Muscle layer of duodenum (tissue), 2 donors: ENCODE measurements around the gene GHRL.
"Not testable (repeated sequence)": the region's sequence is repeated elsewhere in the genome, so short reads cannot be mapped to it uniquely, and the experiment has no call there.

Experiments used
- H3K27ac ChIP-seq: one replicate; pipeline ENCODE4 v1.7.0; 2013; ENCODE audit warnings: mild to moderate bottlenecking, low read length
- H3K27me3 ChIP-seq: one replicate; pipeline ENCODE4 v1.7.0; 2013; ENCODE audit warnings: low read depth, mild to moderate bottlenecking, control low read depth, low read length
- H3K36me3 ChIP-seq, 2 donors: one replicate each; pipeline ENCODE4 v1.7.0; 2013; ENCODE audit warnings: low read length in 2 of 2, control low read depth in 1 of 2, mild to moderate bottlenecking in 1 of 2; ENCODE audit not compliant: insufficient read depth in 2 of 2, control insufficient read depth in 1 of 2
- H3K4me1 ChIP-seq, 2 donors: one replicate each; pipeline ENCODE4 v1.7.0; 2013; ENCODE audit warnings: low read length in 2 of 2, mild to moderate bottlenecking in 2 of 2, control low read depth in 1 of 2, moderate library complexity in 1 of 2; ENCODE audit not compliant: insufficient read depth in 2 of 2, control insufficient read depth in 1 of 2
- H3K4me3 ChIP-seq, 2 donors: one replicate each; pipeline ENCODE4 v1.7.0; 2013; ENCODE audit warnings: low read length in 2 of 2, low read depth in 1 of 2, mild to moderate bottlenecking in 1 of 2
- H3K9me3 ChIP-seq, 2 donors: one replicate each; pipeline ENCODE4 v1.7.0; 2013; ENCODE audit warnings: low read length in 2 of 2, control low read depth in 1 of 2, mild to moderate bottlenecking in 1 of 2; ENCODE audit not compliant: control insufficient read depth in 1 of 2
- donor health status: healthy.

GHRL gene

GRCh38 chr3:10272476-10272875 lies 20.3 kb downstream of the GHRL start:
- H3K4me1 ChIP-seq = peaks cover 0 to 21% of the 10 kb centered on the region in 2 donors
- not testable (repeated sequence) for H3K27me3 ChIP-seq, H3K9me3 ChIP-seq, H3K27ac ChIP-seq, H3K4me3 ChIP-seq
- peaks cover 33 to 46% of the 10 kb centered on the region in 2 donors for H3K36me3 ChIP-seq

GRCh38 chr3:10269443-10269842 lies 23.3 kb downstream of the GHRL start:
- Histone ChIP-seq H3K27me3 (no peaks in the 10 kb centered on the region), H3K27ac (no peak overlapping the region), H3K4me3 (no peak overlapping the region), H3K36me3 (peaks cover 34 to 36% of the 10 kb centered on the region in 2 donors), H3K9me3 (no peaks in the 10 kb centered on the region), H3K4me1 (peaks cover 0 to 17% of the 10 kb centered on the region in 2 donors)

DNA sequence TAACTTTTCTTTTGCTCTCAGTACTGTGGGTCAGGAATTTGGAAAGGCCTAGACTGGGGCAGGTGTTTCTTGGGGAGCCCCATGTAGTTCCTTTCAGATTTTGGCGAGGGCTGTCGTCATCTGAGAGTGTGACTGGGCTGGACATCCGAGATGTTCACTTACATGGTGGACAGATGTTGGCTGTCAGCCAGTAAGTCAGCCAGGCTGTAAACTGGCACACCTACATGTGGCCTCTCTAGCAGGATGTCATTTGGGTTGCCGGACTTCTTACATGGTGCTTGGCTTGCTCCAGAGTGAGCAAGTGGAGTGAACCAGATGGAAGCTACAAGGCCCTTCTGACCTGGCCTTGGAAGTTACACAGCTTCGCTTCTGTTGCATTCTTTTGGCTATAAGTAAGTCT lies 23.8 kb downstream of the GHRL start:
- H3K4me3 ChIP-seq = no peak overlapping the region
- H3K27ac ChIP-seq = no peak overlapping the region
- peaks cover 34 to 36% of the 10 kb centered on the region in 2 donors for H3K36me3 ChIP-seq
- peaks cover 0 to 12% of the 10 kb centered on the region in 2 donors for H3K4me1 ChIP-seq
- no peaks in the 10 kb centered on the region for H3K27me3 ChIP-seq
- no peaks in the 10 kb centered on the region for H3K9me3 ChIP-seq

- Histone ChIP-seq H3K4me1 (peaks cover 0 to 4% of the 10 kb centered on the region in 2 donors), H3K27ac (no peak overlapping the region), H3K27me3 (no peaks in the 10 kb centered on the region), H3K4me3 (no peak overlapping the region), H3K36me3 (peaks cover 34 to 36% of the 10 kb centered on the region in 2 donors), H3K9me3 (no peaks in the 10 kb centered on the region)
These were observed 24.6 kb downstream of the GHRL start for GRCh38 chr3:10268116-10268515.

DNA sequence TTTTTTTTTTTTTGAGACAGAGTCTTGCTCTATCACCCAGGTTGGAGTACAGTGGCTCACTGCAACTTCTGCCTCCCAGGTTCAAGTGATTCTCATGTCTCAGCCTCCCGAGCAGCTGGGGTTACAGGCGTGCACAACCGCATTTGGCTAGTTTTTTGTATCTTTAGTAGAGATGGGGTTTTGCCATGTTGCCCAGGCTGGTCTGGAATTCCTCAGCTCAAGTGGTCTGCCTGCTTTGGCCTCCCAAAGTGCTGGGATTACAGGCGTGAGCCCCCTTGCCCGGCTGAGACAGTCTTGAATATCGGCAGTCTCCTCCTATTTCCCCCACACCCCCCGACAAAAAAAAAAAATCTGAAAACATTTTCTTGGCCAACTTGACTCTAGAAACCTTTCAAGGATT lies 25.8 kb downstream of the GHRL start:
- H3K27ac ChIP-seq, H3K4me1 ChIP-seq, H3K9me3 ChIP-seq, H3K4me3 ChIP-seq, H3K27me3 ChIP-seq: not testable (repeated sequence)
- peaks cover 34% of the 10 kb centered on the region in 2 donors for H3K36me3 ChIP-seq

DNA sequence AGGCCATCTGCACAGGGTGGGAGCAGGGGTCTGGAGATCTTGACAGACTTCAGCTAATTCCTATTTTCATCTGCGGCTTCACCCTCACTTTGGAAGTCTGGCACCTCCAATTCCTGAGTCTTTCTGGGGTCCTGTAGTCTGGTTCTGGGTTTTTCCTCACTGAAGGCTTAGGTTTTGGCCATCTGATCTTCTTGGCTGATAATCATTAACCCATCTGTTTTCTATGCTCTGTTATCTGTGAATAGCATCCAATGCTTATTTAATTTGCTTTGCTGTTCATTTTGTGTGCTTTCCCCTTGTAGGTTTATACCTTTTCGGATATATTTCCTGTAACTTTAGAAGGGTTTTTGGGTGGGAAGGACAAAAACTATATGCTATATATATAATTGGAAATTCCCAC lies 26.9 kb downstream of the GHRL start:
- no peaks in the 10 kb centered on the region for H3K4me1 ChIP-seq
- no peaks in the 10 kb centered on the region for H3K9me3 ChIP-seq
- H3K36me3 ChIP-seq = peaks cover 28 to 34% of the 10 kb centered on the region in 2 donors
- H3K4me3 ChIP-seq = no peak overlapping the region
- H3K27me3 ChIP-seq = no peaks in the 10 kb centered on the region
- H3K27ac ChIP-seq = no peak overlapping the region

- H3K27me3 ChIP-seq = no peaks in the 10 kb centered on the region
- no peaks in the 10 kb centered on the region for H3K4me1 ChIP-seq
- H3K9me3 ChIP-seq = no peaks in the 10 kb centered on the region
- no peak overlapping the region for H3K27ac ChIP-seq
- H3K36me3 ChIP-seq = peaks cover 16 to 32% of the 10 kb centered on the region in 2 donors
- H3K4me3 ChIP-seq = no peak overlapping the region
These were observed 28.9 kb downstream of the GHRL start for GRCh38 chr3:10263646-10264363.

DNA sequence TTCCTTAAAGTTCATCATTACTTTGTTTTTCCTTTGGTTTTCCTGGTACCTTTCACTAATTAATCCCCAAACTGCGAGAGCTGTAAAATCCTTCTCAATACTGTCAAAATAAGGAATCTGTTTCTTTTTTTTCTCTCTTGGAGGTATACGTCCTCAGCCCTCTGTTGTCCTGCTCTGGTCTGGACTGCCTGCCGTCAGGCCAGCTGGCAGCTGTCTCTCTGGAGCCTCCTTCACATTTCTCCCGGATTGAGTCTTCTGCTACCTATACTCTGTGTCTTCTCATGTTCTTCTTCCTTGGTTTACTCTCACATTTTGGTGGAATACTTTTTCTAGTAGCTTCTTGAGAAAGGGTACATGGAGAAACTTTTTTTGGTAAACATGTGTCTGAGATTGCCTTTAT lies 30.7 kb downstream of the GHRL start:
- Histone ChIP-seq H3K4me1 (no peaks in the 10 kb centered on the region), H3K36me3 (peaks cover 14 to 26% of the 10 kb centered on the region in 2 donors), H3K4me3 (no peak overlapping the region), H3K27me3 (no peaks in the 10 kb centered on the region), H3K9me3 (no peaks in the 10 kb centered on the region), H3K27ac (no peak overlapping the region)

DNA sequence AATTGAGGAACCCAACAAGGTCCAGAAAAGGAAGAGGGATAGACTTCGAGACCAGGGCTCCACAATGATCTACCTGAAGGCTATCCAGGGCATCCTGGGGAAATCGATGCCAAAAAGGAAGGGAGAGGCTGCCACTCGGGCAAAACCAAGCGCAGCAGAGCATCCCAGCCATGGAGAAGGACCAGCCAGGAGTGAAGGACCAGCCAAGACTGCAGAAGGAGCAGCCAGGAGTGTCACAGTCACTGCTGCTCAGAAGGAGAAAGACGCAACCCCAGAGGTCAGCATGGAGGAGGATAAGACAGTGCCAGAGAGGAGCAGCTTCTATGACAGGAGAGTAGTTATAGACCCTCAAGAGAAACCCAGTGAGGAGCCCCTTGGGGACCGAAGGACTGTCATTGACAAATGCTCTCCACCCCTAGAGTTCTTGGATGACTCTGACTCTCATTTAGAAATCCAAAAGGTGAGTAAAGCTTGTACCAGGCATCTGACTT lies 32.5 kb downstream of the GHRL start:
- Histone ChIP-seq H3K9me3 (no peaks in the 10 kb centered on the region), H3K27me3 (no peaks in the 10 kb centered on the region), H3K4me1 (no peaks in the 10 kb centered on the region), H3K36me3 (peaks cover 12 to 28% of the 10 kb centered on the region in 2 donors), H3K27ac (no peak overlapping the region), H3K4me3 (no peak overlapping the region)

GRCh38 chr3:10259798-10260197 lies 32.9 kb downstream of the GHRL start:
- H3K4me3 ChIP-seq = no peak overlapping the region
- H3K27me3 ChIP-seq = no peaks in the 10 kb centered on the region
- H3K9me3 ChIP-seq = no peaks in the 10 kb centered on the region
- H3K4me1 ChIP-seq = no peaks in the 10 kb centered on the region
- peaks cover 14 to 28% of the 10 kb centered on the region in 2 donors for H3K36me3 ChIP-seq
- H3K27ac ChIP-seq = no peak overlapping the region

DNA sequence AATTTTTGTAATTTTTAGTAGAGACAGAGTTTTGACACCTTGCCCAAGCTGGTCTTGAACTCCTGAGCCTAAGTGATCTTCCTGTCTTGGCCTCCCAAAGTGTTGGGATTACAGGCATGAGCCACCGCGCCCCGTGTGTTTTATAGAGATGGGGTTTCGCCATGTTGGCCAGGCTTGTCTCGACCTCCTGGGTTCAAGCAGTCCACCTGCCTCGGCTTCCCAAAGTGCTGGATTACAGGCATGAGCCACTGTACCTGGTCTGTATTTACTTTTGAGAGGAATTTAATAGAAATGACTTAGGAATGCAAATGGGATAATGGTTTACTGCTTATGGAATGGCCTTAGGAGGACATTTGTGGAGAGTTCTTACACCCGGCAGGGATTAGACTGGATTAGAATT lies 33.7 kb downstream of the GHRL start:
- no peaks in the 10 kb centered on the region for H3K4me1 ChIP-seq
- H3K4me3 ChIP-seq = no peak overlapping the region
- H3K36me3 ChIP-seq = peaks cover 18 to 34% of the 10 kb centered on the region in 2 donors
- no peak overlapping the region for H3K27ac ChIP-seq
- H3K9me3 ChIP-seq = no peaks in the 10 kb centered on the region
- no peaks in the 10 kb centered on the region for H3K27me3 ChIP-seq

DNA sequence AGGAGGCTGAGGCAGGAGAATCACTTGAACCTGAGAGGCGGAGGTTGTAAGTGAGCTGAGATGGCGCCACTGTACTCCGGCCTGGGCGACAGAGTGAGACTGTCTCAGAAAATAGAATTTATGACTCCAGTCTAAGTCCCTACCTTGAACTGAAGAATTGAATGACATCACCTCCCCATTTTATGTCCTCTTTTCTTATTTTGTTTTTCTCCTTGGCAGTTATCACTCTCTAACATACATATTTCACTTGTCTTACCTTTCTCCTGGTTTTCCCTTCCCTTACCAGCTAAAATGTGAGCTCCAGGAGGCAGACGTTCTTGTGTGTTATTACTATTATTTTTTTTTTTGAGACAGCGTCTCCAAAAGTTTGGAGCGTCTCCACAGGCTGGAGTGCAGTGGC lies 36.9 kb downstream of the GHRL start:
- Histone ChIP-seq H3K9me3 (no peaks in the 10 kb centered on the region), H3K4me1 (peaks cover 3 to 9% of the 10 kb centered on the region in 2 donors), H3K4me3 (no peak overlapping the region), H3K27ac (no peak overlapping the region), H3K27me3 (no peaks in the 10 kb centered on the region), H3K36me3 (peaks cover 27 to 41% of the 10 kb centered on the region in 2 donors)
